Activated naive CD8-positive, alpha-beta T cell treated with anti-CD3 and anti-CD28 coated beads, Interleukin-2, amount 10 ng/mL, durations not matched to agents 7 days and 5 days (primary cell): Measurements from ENCODE around the gene GCLC. TPM values are rescaled to one million over a fixed set of nuclear protein-coding genes. Genes with fewer than 3 reads are reported as not detected.

Experiments
- ATAC-seq: fragments of 150-1000 bp; cut with Tn5 transposase; one replicate; pipeline ENCODE4 v1.10.0; 2021; ENCODE audit warnings: low read depth, moderate library complexity
- POLR2A ChIA-PET: fragments of 350-600 bp; sonication (Branson Sonifier 250); formaldehyde crosslinking; loops from one replicate; lab custom pipeline; 2021; ENCODE audit warnings: antibody characterized with exemption; lab: Charles Lee
- DNase-seq: peaks from one replicate; pipeline ENCODE4 v3.0.0; 2021
- H3K27ac Mint-ChIP-seq: one replicate; pipeline ENCODE4 v1.8.0; 2022; ENCODE audit warnings: mild to moderate bottlenecking, mixed read lengths
- H3K27me3 Mint-ChIP-seq: one replicate; pipeline ENCODE4 v1.8.0; 2022; ENCODE audit warnings: mild to moderate bottlenecking, moderate library complexity, mixed read lengths
- H3K36me3 Mint-ChIP-seq: one replicate; pipeline ENCODE4 v1.8.0; 2021; ENCODE audit warnings: mild to moderate bottlenecking, mixed read lengths
- H3K4me1 Mint-ChIP-seq: one replicate; pipeline ENCODE4 v1.8.0; 2021; ENCODE audit warnings: mixed read lengths
- H3K4me3 Mint-ChIP-seq: one replicate; pipeline ENCODE4 v1.8.0; 2022; ENCODE audit warnings: mild to moderate bottlenecking, moderate library complexity, mixed read lengths
- H3K9me3 Mint-ChIP-seq: one replicate; pipeline ENCODE4 v1.8.0; 2021; ENCODE audit warnings: mixed read lengths
- total RNA-seq, 2 experiments: library from RNA; stranded (reverse); gene quantifications; one replicate each; pipeline ENCODE4 v1.2.3, GENCODE V29; 2021

Gene GCLC
- total RNA-seq, 2 experiments from 2014 or later, result 32.2 to 33.7 TPM

DNA sequence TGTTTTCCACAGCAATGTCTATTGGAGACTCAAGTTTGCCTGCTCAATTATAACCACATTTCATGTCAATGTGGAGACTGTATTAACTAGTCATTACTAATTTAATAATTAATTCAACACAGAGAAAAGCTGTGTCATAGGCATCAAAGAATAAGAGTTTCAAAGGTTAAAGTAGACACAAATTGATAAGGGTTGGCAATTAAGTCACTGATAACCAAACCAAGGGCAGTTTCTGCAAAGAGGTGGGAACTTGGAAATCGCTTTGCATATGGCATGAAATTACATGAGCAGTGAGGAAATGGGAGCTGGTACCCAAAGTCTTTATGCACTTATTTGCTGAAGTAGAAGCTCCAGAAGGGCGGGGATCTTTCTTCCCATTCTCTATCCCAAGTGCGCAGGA, 34.2 kb downstream of the GCLC start:
- no peak overlapping the region for H3K27ac Mint-ChIP-seq
- no peak for ATAC-seq
- POLR2A ChIA-PET, result no interaction called here
- no peaks in the 10 kb centered on the region for H3K27me3 Mint-ChIP-seq
- peaks cover 4% of the 10 kb centered on the region for H3K36me3 Mint-ChIP-seq
- DNase-seq, result no peak
- no peak overlapping the region for H3K4me3 Mint-ChIP-seq
- no peaks in the 10 kb centered on the region for H3K9me3 Mint-ChIP-seq
- H3K4me1 Mint-ChIP-seq, result peaks cover 6% of the 10 kb centered on the region

DNA sequence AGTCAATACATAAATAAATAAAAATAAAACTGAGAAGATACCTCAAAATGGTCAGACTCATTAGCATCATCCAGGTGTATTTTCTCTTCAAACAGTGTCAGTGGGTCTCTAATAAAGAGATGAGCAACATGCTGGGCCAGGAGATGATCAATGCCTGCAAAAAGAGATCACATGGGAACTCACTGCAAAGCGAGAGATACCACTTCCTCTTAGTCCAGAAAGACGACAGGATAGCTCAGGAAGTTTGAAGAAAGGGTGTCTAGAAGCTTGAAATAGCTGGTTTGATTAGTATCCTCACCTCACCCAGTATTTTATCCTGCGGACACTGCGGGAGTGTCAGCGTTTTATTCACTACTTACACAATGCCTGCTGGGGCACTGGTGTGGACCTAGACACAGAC, 38.0 kb downstream of the GCLC start:
- Mint-ChIP-seq H3K9me3 (no peaks in the 10 kb centered on the region), H3K4me1 (peaks cover 6% of the 10 kb centered on the region), H3K4me3 (no peak overlapping the region), H3K27me3 (no peaks in the 10 kb centered on the region), H3K27ac (no peak overlapping the region), H3K36me3 (peaks cover 2% of the 10 kb centered on the region)
- POLR2A ChIA-PET, result no interaction called here
- no peak for DNase-seq
- ATAC-seq, result no peak

DNA sequence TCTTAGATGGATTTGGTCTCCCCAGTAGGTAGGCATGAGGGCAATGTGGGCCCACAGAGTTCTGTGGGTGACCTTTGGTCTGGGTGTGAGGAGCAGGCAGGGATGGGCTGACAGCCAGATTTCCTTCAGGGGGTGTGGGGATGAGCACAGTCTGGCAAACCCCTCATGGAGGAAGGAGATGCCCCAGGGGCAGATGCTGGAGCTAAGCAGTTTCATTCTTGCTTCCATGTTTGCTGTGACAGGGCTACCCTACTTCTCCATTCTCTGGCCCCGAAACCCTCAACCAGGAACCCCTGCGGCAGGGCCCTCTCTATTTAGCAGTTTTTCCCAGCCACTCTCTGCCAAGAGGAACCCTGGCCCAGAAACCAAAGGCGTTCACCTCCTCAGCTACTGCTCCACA, 40.4 kb downstream of the GCLC start:
- H3K4me1 Mint-ChIP-seq, result peaks cover 6% of the 10 kb centered on the region
- peaks cover 2% of the 10 kb centered on the region for H3K36me3 Mint-ChIP-seq
- POLR2A ChIA-PET, result no interaction called here
- DNase-seq, result no peak
- H3K27ac Mint-ChIP-seq, result no peak overlapping the region
- no peak overlapping the region for H3K4me3 Mint-ChIP-seq
- no peaks in the 10 kb centered on the region for H3K27me3 Mint-ChIP-seq
- no peaks in the 10 kb centered on the region for H3K9me3 Mint-ChIP-seq
- ATAC-seq, result no peak

DNA sequence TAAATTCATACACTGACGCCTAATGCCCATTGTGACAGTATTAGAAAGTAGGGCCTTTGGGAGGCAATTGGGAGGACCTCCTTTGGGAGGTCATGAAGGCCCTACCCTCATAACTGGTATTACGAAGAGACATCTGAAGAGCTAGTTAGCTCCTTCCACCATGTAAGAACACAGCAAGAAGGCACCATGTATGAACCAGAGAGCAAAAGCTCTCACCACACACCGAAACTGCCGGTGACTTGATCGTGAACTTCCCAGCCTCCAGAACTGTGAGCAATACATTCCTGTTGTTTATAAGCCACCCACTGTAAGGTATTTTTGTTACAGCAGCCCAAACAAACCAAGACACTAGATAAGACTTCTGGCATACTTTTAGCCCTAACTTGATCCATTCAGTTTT, 41.8 kb downstream of the GCLC start:
- H3K9me3 Mint-ChIP-seq, result no peaks in the 10 kb centered on the region
- H3K36me3 Mint-ChIP-seq, result peaks cover 7% of the 10 kb centered on the region
- POLR2A ChIA-PET, result no interaction called here

DNA sequence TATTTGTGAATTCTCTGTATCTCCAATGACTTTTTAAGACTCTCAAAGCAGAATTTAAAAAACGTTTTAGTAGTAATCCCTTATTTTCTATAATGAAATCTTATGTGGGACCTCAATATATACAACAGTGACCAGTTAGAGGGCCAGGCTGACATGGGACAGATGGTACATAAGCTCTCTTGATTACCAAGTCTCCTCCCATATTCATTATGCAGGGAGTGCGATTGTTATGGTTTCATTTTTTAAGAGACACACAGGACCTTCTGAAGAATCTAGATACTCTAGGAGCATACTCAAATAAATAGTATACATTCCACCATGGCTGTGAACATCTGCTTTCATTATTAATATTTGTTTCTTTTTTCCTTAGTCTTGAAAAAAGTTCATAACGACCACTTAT, 43.5 kb downstream of the GCLC start:
- Mint-ChIP-seq H3K36me3 (peaks cover 9% of the 10 kb centered on the region), H3K4me3 (no peak overlapping the region), H3K9me3 (no peaks in the 10 kb centered on the region), H3K27me3 (no peaks in the 10 kb centered on the region), H3K4me1 (no peaks in the 10 kb centered on the region), H3K27ac (no peak overlapping the region)
- ATAC-seq (no peak), DNase-seq (no peak)
- POLR2A ChIA-PET, result no interaction called here

More for the DNA sequence above, 41.8 kb downstream of the GCLC start:
- DNase-seq (no peak), ATAC-seq (no peak)
- no peaks in the 10 kb centered on the region for H3K27me3 Mint-ChIP-seq
- no peak overlapping the region for H3K27ac Mint-ChIP-seq
- peaks cover 6% of the 10 kb centered on the region for H3K4me1 Mint-ChIP-seq
- no peak overlapping the region for H3K4me3 Mint-ChIP-seq

DNA sequence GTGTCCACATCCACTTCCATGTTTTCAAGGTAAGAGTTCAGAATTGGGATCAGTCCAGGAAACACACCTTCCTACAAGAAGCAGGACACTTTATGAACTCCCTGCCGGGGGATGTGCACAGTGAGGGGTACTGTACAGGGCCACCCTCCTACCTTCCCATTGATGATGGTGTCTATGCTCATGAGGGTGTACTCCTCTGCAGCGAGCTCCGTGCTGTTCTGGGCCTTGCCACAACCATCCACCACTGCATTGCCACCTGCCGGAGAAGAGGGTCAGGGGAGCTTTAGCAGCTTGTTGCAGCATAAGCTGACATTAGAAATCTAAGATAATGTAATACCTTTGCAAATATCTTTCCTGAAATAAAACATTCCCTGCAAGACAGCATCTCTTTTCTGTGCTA, 44.8 kb downstream of the GCLC start:
- no peak for DNase-seq
- no peak for ATAC-seq
- Mint-ChIP-seq H3K36me3 (peaks cover 9% of the 10 kb centered on the region), H3K4me3 (no peak overlapping the region), H3K9me3 (no peaks in the 10 kb centered on the region), H3K4me1 (no peaks in the 10 kb centered on the region), H3K27ac (no peak overlapping the region), H3K27me3 (no peaks in the 10 kb centered on the region)
- POLR2A ChIA-PET, result no interaction called here

DNA sequence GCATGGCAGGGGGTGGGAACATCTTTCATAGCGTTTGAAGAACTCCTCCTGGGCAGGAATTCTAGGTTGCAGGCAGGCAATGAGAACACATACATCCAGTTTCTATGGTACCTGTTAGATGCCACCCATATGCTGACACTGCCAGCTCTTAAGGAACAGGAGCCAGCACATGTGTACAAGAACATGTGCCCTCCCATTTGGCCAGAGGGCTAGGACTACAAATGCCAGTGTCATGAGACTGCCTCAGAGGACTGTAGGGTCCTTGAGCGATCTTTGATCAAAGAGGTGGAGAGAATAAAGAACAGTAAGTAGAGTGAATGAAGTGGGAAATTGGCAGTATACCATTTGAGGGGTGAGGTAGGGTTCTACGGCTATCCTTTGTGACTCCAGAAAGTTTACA, 45.8 kb downstream of the GCLC start:
- Mint-ChIP-seq H3K27ac (no peak overlapping the region), H3K36me3 (peaks cover 7% of the 10 kb centered on the region), H3K4me3 (no peak overlapping the region), H3K4me1 (no peaks in the 10 kb centered on the region), H3K27me3 (no peaks in the 10 kb centered on the region), H3K9me3 (no peaks in the 10 kb centered on the region)
- no peak for ATAC-seq
- DNase-seq, result no peak
- POLR2A ChIA-PET, result no interaction called here

DNA sequence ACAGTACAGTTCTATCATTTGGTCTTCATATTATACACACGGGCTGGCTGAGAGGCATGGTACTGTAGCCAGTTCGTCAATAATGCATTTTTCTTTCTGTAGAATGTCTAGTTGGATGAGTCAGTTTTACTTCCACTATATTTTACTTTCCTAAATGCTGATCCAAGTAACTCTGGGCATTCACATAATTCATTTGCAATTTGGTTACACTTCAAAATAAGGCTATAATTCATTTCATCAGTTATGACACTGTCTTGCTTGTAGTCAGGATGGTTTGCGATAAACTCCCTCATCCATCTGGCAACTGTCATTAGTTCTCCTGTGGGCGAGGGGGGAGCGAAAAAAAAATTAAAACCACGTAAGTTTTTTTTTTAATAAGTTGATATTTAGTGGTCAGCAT, 46.3 kb downstream of the GCLC start:
- ATAC-seq (no peak), DNase-seq (no peak)
- Mint-ChIP-seq H3K4me3 (no peak overlapping the region), H3K27ac (no peak overlapping the region), H3K9me3 (no peaks in the 10 kb centered on the region), H3K27me3 (no peaks in the 10 kb centered on the region), H3K4me1 (no peaks in the 10 kb centered on the region), H3K36me3 (peaks cover 7% of the 10 kb centered on the region)
- POLR2A ChIA-PET, result no interaction called here

DNA sequence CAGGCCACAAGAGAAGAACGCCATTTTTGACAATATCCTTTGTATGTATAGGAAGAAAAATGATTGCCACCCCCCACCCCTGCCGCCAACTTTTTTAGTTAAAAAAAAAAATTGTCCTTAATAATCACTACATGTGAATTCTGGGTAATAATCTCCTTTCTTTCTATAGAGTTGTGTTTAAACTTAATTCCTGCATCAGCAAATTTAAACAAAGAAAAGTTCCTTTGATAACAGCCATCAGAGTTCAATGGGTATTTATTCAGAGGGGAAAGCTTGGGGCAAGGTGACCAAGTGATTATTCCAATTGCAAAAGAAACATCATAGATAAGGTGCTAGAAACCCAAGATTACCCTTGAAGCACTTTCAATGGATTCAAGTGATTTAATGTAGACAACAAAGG, 47.0 kb downstream of the GCLC start:
- Mint-ChIP-seq H3K4me1 (no peaks in the 10 kb centered on the region), H3K27me3 (no peaks in the 10 kb centered on the region), H3K36me3 (peaks cover 7% of the 10 kb centered on the region), H3K9me3 (no peaks in the 10 kb centered on the region), H3K27ac (no peak overlapping the region), H3K4me3 (no peak overlapping the region)
- ATAC-seq (no peak), DNase-seq (no peak)
- POLR2A ChIA-PET, result no interaction called here

DNA sequence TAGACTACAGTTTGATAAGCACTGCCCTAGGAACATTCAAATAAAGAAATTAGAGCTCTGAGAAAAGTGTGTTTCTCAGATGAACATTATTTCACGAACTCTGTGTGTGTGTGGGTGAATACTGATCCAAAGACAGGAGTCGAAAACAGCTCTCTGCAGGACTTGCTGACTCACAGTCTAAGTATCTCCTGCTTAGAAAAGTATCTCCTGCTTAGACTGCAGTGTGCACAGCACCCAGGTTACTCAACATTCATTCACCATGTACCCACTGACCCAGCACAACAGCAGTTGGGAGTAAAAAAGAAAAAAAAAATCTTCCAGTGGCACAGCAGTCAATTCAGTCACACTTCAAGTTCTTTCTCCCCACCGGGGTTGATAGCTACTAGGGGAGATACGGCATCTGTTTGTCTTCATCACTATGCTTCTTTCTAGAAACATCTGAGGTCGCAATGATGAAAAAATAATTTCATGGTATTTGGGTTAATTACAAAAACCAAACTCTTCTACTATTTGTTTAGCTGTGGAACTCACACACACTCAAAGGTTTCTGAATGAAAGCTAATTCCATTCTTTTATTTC, 48.0 kb downstream of the GCLC start:
- POLR2A ChIA-PET, result no interaction called here

DNA sequence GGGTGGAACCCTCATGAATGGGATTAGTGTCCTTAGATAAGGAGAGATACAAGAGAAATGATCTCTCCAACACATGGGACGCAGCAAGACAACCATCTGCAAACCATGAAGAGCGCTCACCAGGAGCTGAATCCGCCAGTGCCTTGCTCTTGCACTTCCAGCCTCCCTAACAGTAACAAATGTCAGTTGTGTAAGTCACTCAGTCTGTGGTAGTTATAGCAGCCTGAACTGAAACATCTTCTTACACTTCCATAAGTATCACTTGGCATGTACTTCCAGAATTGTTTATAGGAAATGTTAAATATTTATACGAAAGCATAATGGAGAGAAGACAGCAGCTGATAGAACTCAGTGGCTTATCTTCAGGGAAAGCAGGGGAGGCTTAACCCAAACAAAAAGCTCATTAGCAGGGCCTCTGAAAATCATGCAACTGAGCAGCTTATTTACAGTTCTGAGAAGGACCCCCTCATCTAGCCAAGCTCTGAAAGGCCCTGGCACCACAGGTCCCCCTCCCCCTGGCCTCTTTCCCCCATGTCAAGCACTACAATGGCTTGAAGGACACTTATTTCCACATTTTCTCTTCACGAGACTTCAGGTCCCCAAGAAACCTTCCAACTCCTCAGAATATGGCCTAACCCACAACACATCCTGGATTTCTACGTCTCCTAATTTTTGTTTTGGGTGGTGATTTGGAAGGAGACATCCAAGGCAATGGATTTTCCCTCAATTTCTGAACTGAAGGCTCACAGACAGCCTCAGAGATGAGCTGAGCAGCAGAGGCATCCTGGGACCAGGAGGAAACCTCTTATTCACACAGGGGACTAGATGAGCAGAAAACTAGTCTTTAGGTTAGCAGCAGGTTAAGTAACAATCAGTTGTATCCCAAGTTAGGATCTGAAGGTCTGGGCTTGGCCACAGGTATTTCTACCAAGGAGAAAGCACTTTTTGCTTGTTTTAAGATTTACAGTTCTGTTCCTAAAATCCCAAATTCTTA, 49.1 kb downstream of the GCLC start:
- H3K27ac Mint-ChIP-seq, result no peak overlapping the region
- ATAC-seq, result no peak
- no peak for DNase-seq
- POLR2A ChIA-PET, result no interaction called here
- no peaks in the 10 kb centered on the region for H3K4me1 Mint-ChIP-seq
- no peak overlapping the region for H3K4me3 Mint-ChIP-seq
- H3K27me3 Mint-ChIP-seq, result peaks cover 8% of the 10 kb centered on the region
- H3K9me3 Mint-ChIP-seq, result no peaks in the 10 kb centered on the region
- peaks cover 7% of the 10 kb centered on the region for H3K36me3 Mint-ChIP-seq

More for the DNA sequence above, 48.0 kb downstream of the GCLC start:
- peaks cover 7% of the 10 kb centered on the region for H3K36me3 Mint-ChIP-seq
- DNase-seq, result no peak
- no peak overlapping the region for H3K27ac Mint-ChIP-seq
- no peak for ATAC-seq
- H3K9me3 Mint-ChIP-seq, result no peaks in the 10 kb centered on the region
- H3K27me3 Mint-ChIP-seq, result peaks cover 3% of the 10 kb centered on the region
- H3K4me3 Mint-ChIP-seq, result no peak overlapping the region
- H3K4me1 Mint-ChIP-seq, result no peaks in the 10 kb centered on the region

DNA sequence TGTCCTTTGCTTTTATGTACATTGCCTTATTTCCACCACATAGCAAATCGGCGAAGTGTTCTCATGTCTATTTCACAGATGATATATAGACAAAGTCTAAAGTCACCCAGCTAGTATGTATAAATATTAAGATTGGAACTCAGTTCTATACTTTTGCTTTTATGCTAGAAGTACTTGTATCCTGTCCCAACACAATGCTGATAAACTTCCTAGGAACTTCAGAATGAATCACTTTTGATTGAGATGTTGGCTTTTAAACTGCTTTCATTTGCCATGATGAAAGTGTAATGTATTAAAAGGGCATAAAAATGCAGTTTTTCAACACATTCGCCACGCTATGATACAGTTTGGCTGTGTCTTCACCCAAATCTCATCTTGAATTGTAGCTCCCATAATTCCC, 50.8 kb downstream of the GCLC start:
- POLR2A ChIA-PET, result no interaction called here
- H3K36me3 Mint-ChIP-seq, result peaks cover 5% of the 10 kb centered on the region
- no peak overlapping the region for H3K27ac Mint-ChIP-seq
- ATAC-seq (no peak), DNase-seq (no peak)
- no peaks in the 10 kb centered on the region for H3K9me3 Mint-ChIP-seq
- peaks cover 15% of the 10 kb centered on the region for H3K27me3 Mint-ChIP-seq
- H3K4me1 Mint-ChIP-seq, result no peaks in the 10 kb centered on the region
- H3K4me3 Mint-ChIP-seq, result no peak overlapping the region

DNA sequence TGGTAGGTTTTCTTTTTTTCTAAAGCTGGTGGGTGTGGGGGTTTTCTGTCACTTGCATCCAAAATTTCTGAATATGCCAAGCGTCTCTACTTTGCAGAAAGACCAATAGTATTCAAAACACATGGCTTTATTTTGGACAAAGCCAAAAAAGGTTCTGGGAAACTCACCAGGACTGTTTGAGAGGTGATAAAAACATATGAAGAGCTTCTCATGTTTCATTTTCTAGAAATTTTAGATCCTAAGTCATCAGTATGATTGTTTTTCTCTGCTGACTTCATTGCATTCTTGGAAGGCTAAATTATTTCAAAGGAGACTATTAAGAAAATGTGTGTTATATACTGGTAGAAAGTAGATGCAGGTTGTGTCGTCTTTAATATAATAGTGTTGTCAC, 51.3 kb downstream of the GCLC start:
- POLR2A ChIA-PET, result no interaction called here
- Mint-ChIP-seq H3K36me3 (peaks cover 3% of the 10 kb centered on the region), H3K9me3 (no peaks in the 10 kb centered on the region), H3K27me3 (peaks cover 18% of the 10 kb centered on the region), H3K4me3 (no peak overlapping the region), H3K4me1 (no peaks in the 10 kb centered on the region), H3K27ac (no peak overlapping the region)
- DNase-seq (no peak), ATAC-seq (no peak)
